Measurements from ENCODE around the gene JDP2. TPM values are rescaled to one million over a fixed set of nuclear protein-coding genes. Genes with fewer than 3 reads are reported as not detected.

JDP2 gene
- polyA plus RNA-seq, 1 of the 3 experiments (the other 2 are of a cell fraction) = 22.3 TPM

GRCh38 chr14:75435473-75435872, 7.7 kb downstream of the JDP2 start:
- 85% methylated on average over 6 of the region's 6 CpGs for WGBS (ENCODE audit: low lambda C conversion rate)
- Histone ChIP-seq H3K4me2 (no peak overlapping the region), H3K4me1 (ENCODE audit: control insufficient read depth in 1 of 2, insufficient read depth in 2 of 2, low read depth in 1 of 2, low read length in 1 of 2) (peaks cover 0 to 68% of the 10 kb centered on the region in 2 experiments; a peak in 3 of 4 replicates), H2AFZ (ENCODE audit: low read depth) (no peak overlapping the region), H3K36me3 (replicated peaks in 1 of 2; ENCODE audit: control insufficient read depth in 1 of 2, insufficient read depth in 2 of 2, low read length in 1 of 2) (peaks cover 20 to 40% of the 10 kb centered on the region in 2 experiments), H4K20me1 (ENCODE audit: insufficient read depth) (peaks cover 91% of the 10 kb centered on the region), H3K4me3 (ENCODE audit: low read depth in 2 of 2, low read length in 1 of 2) (no peak overlapping the region), H3K9ac (no peak overlapping the region), H3K9me3 (no peaks in the 10 kb centered on the region), H3F3A (replicated peaks; ENCODE audit: insufficient read depth) (no peaks in the 10 kb centered on the region), H3K27ac (ENCODE audit: low read depth in 2 of 2, low read length in 1 of 2) (peak overlapping the region in 1 of 2 experiments; percentile 95; a peak in 2 of 4 replicates), H3K79me2 (ENCODE audit: insufficient read depth) (peaks cover 39% of the 10 kb centered on the region), H3K9me2 (no peaks in the 10 kb centered on the region), H3K27me3 (ENCODE audit: insufficient read depth) (no peaks in the 10 kb centered on the region)
- no peak for TF ChIP-seq EP300 (IDR thresholded peaks at IDR 0.05; ENCODE audit: borderline replicate concordance in 1 of 2, low read depth in 1 of 2, low read length in 1 of 2)
- TF ChIP-seq SMC3 (IDR thresholded peaks at IDR 0.05; ENCODE audit: low read depth, low read length) = no peak
- ChIA-PET POLR2A (no interaction called here), CTCF (interaction anchor here (1.1 to 5.3 kb wide), 6 partner anchors 9 to 128 kb away, joined by 4 to 38 read pairs (median 8); no protein-coding TSS in a partner anchor)
- no peak for DNase-seq

GRCh38 chr14:75437201-75438143, 9.7 kb downstream of the JDP2 start:
- no peak for DNase-seq
- Histone ChIP-seq H2AFZ (ENCODE audit: low read depth) (no peak overlapping the region), H3K9me2 (no peaks in the 10 kb centered on the region), H3K27ac (ENCODE audit: low read depth in 2 of 2, low read length in 1 of 2) (peak overlapping the region in 1 of 2 experiments; percentile 19; a peak in 1 of 4 replicates), H3K4me2 (no peak overlapping the region), H3F3A (replicated peaks; ENCODE audit: insufficient read depth) (no peaks in the 10 kb centered on the region), H3K79me2 (ENCODE audit: insufficient read depth) (peaks cover 21% of the 10 kb centered on the region), H3K27me3 (ENCODE audit: insufficient read depth) (no peaks in the 10 kb centered on the region), H3K9ac (no peak overlapping the region), H3K4me1 (ENCODE audit: control insufficient read depth in 1 of 2, insufficient read depth in 2 of 2, low read depth in 1 of 2, low read length in 1 of 2) (peaks cover 0 to 53% of the 10 kb centered on the region in 2 experiments; a peak in 2 of 4 replicates), H3K9me3 (no peaks in the 10 kb centered on the region), H3K4me3 (ENCODE audit: low read depth in 2 of 2, low read length in 1 of 2) (no peak overlapping the region), H3K36me3 (replicated peaks in 1 of 2; ENCODE audit: control insufficient read depth in 1 of 2, insufficient read depth in 2 of 2, low read length in 1 of 2) (peaks cover 21 to 56% of the 10 kb centered on the region in 2 experiments), H4K20me1 (ENCODE audit: insufficient read depth) (peaks cover 86% of the 10 kb centered on the region)
- WGBS (ENCODE audit: low lambda C conversion rate) = 87% methylated on average over 5 of the region's 14 CpGs
- ChIA-PET CTCF (interaction anchor here (0.8 to 5.3 kb wide), 4 partner anchors 12 to 134 kb away, joined by 4 to 38 read pairs (median 8); no protein-coding TSS in a partner anchor), POLR2A (interaction anchor here (1.5 kb wide), 1 partner anchor 10 kb away, joined by 5 read pairs; no protein-coding TSS in a partner anchor)
- TF ChIP-seq SIN3A (IDR thresholded peaks at IDR 0.05; ENCODE audit: borderline replicate concordance, low read depth, low read length) = no peak
- TF ChIP-seq FOXJ3 (CRISPR knock-in tag; IDR thresholded peaks at IDR 0.05) = no peak
- TF ChIP-seq MAX (IDR thresholded peaks at IDR 0.05; ENCODE audit: low read depth) = no peak
- TF ChIP-seq REST (IDR thresholded peaks at IDR 0.05; ENCODE audit: low read depth, low read length) = no peak
- no peak for TF ChIP-seq EP300 (IDR thresholded peaks at IDR 0.05; ENCODE audit: borderline replicate concordance in 1 of 2, low read depth in 1 of 2, low read length in 1 of 2)
- TF ChIP-seq SMC3 (IDR thresholded peaks at IDR 0.05; ENCODE audit: low read depth, low read length) = no peak
- no peak for TF ChIP-seq USF2 (IDR thresholded peaks at IDR 0.05; ENCODE audit: borderline replicate concordance, low read depth, low read length)
- TF ChIP-seq EZH2phosphoT487 (IDR thresholded peaks at IDR 0.05; ENCODE audit: borderline replicate concordance, low read depth) = no peak
- no peak for TF ChIP-seq MXI1 (IDR thresholded peaks at IDR 0.05; ENCODE audit: low read depth, low read length)
- no peak for TF ChIP-seq FOXM1 (IDR thresholded peaks at IDR 0.05; ENCODE audit: low read depth)
- no peak for TF ChIP-seq RXRA (IDR thresholded peaks at IDR 0.05; ENCODE audit: borderline replicate concordance, low read depth)
- TF ChIP-seq ELF1 (IDR thresholded peaks at IDR 0.05) = no peak
- TF ChIP-seq FOSL2 (IDR thresholded peaks at IDR 0.05; ENCODE audit: borderline replicate concordance, low read depth) = no peak
- no peak for TF ChIP-seq NRF1 (IDR thresholded peaks at IDR 0.05; ENCODE audit: low read depth, low read length)
- no peak for TF ChIP-seq RCOR1 (IDR thresholded peaks at IDR 0.05; ENCODE audit: low read length)
- no peak for TF ChIP-seq ZBTB33 (IDR thresholded peaks at IDR 0.05; ENCODE audit: borderline replicate concordance, low read depth)

Measured in SK-N-SH (cell line).